B cell (primary cell): ENCODE results near the gene TRPC3.

Experiments used
- EZH2 ChIP-seq: IDR thresholded peaks from 2 replicates; pipeline ENCODE4 v1.6.1; 2012; ENCODE audit warnings: borderline replicate concordance, low read depth, mild to moderate bottlenecking, moderate library complexity, low read length; ENCODE audit not compliant: insufficient read depth, poor library complexity, severe bottlenecking
- TF ChIP-seq, protein P1 (sequence below): fragments of 200-600 bp; IDR thresholded peaks from one replicate; pipeline ENCODE4 v1.8.0; 2022; ENCODE audit warnings: antibody characterized with exemption, mild to moderate bottlenecking

DNA sequence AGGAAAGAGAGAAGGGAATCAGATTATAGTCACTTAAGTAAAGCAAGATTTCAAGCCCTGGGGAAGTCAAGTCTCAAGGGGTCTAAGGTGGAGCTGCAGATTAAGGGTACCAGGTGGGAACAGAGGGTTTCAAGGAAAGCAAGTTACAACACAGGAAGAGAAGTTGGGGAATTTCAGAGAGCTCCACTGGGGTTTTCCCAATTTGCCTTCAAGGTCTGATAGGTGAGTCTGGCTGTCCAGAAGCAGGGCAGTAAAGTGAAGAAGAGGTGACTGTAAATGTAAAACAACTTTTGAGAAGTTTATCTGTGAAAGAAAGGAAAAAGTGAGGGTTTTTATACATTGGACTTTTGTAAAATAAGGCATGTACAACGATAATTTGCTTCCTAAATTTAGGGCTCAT is 37.1 kb upstream of the TRPC3 start:
- TF ChIP-seq, protein P1, sequence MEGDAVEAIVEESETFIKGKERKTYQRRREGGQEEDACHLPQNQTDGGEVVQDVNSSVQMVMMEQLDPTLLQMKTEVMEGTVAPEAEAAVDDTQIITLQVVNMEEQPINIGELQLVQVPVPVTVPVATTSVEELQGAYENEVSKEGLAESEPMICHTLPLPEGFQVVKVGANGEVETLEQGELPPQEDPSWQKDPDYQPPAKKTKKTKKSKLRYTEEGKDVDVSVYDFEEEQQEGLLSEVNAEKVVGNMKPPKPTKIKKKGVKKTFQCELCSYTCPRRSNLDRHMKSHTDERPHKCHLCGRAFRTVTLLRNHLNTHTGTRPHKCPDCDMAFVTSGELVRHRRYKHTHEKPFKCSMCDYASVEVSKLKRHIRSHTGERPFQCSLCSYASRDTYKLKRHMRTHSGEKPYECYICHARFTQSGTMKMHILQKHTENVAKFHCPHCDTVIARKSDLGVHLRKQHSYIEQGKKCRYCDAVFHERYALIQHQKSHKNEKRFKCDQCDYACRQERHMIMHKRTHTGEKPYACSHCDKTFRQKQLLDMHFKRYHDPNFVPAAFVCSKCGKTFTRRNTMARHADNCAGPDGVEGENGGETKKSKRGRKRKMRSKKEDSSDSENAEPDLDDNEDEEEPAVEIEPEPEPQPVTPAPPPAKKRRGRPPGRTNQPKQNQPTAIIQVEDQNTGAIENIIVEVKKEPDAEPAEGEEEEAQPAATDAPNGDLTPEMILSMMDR, result no peak
- no peak for TF ChIP-seq EZH2
